ENCODE results near the gene PIGT.

PIGT gene

GRCh38 chr20:45374966-45375365 is 41.0 kb upstream of the PIGT start:
- Histone ChIP-seq H3K9me3 (replicated peaks; ENCODE audit: low read length) (no peaks in the 10 kb centered on the region), H3K4me2 (ENCODE audit: low read length) (no peak overlapping the region), H3K9ac (ENCODE audit: low read depth, low read length) (no peak overlapping the region), H3K36me3 (ENCODE audit: insufficient read depth, low read length) (no peaks in the 10 kb centered on the region), H3K4me1 (ENCODE audit: control insufficient read depth, insufficient read depth, low read length) (peaks cover 7% of the 10 kb centered on the region), H3K4me3 (ENCODE audit: low read length) (no peak overlapping the region), H3K27me3 (ENCODE audit: control insufficient read depth, insufficient read depth, low read length) (no peaks in the 10 kb centered on the region)

- no peaks in the 10 kb centered on the region for H3K9me3 ChIP-seq (replicated peaks; ENCODE audit: low read length)
- no peak overlapping the region for H3K4me2 ChIP-seq (ENCODE audit: low read length)
- no peaks in the 10 kb centered on the region for H3K36me3 ChIP-seq (ENCODE audit: insufficient read depth, low read length)
- H3K27me3 ChIP-seq (ENCODE audit: control insufficient read depth, insufficient read depth, low read length): no peaks in the 10 kb centered on the region
- H3K4me1 ChIP-seq (ENCODE audit: control insufficient read depth, insufficient read depth, low read length): peaks cover 7% of the 10 kb centered on the region
- no peak overlapping the region for H3K9ac ChIP-seq (ENCODE audit: low read depth, low read length)
- H3K4me3 ChIP-seq (ENCODE audit: low read length): no peak overlapping the region
Measured at GRCh38 chr20:45377269-45377668, 38.7 kb upstream of the PIGT start.

DNA sequence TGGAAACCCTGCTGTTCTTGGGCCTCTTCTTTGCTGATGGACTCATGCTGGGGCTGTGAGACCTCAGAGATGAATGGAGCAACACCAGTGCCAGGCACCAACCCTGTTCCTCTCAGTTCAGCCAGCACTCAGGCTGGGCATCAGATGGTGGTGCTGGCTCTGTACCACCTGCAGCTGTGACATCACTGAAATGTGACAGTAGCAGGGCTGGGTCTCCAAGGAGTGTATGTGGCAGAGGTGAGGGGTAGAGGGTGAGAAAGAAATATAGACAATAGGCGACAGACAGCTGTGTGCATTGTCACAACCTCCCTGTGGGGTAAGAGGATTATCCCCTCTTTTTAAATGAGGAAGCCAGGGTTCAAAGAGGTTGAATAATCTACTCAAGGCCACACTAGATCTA is 37.8 kb upstream of the PIGT start, which contains the start of gene TP53TG5:
Gene TP53TG5, minus strand, starts transcription at position 135 of the 400 bp plus-strand sequence. Its CDS starts 89 bp downstream, at position 46.
- Histone ChIP-seq H3K4me1 (ENCODE audit: control insufficient read depth, insufficient read depth, low read length) (peaks cover 5% of the 10 kb centered on the region), H3K9me3 (replicated peaks; ENCODE audit: low read length) (no peaks in the 10 kb centered on the region), H3K36me3 (ENCODE audit: insufficient read depth, low read length) (no peaks in the 10 kb centered on the region), H3K4me2 (ENCODE audit: low read length) (no peak within 1 kb of the TSS), H3K9ac (ENCODE audit: low read depth, low read length) (no peak within 1 kb of the TSS), H3K4me3 (ENCODE audit: low read length) (no peak within 1 kb of the TSS), H3K27me3 (ENCODE audit: control insufficient read depth, insufficient read depth, low read length) (no peaks in the 10 kb centered on the region)

GRCh38 chr20:45387274-45387673 is 28.7 kb upstream of the PIGT start:
- Histone ChIP-seq H3K9ac (ENCODE audit: low read depth, low read length) (no peak overlapping the region), H3K36me3 (ENCODE audit: insufficient read depth, low read length) (no peaks in the 10 kb centered on the region), H3K4me1 (ENCODE audit: control insufficient read depth, insufficient read depth, low read length) (peaks cover 2% of the 10 kb centered on the region), H3K27me3 (ENCODE audit: control insufficient read depth, insufficient read depth, low read length) (no peaks in the 10 kb centered on the region), H3K9me3 (replicated peaks; ENCODE audit: low read length) (no peaks in the 10 kb centered on the region), H3K4me3 (ENCODE audit: low read length) (no peak overlapping the region), H3K4me2 (ENCODE audit: low read length) (no peak overlapping the region)

GRCh38 chr20:45390931-45391330 is 25.0 kb upstream of the PIGT start:
- Histone ChIP-seq H3K4me1 (ENCODE audit: control insufficient read depth, insufficient read depth, low read length) (no peaks in the 10 kb centered on the region), H3K36me3 (ENCODE audit: insufficient read depth, low read length) (no peaks in the 10 kb centered on the region), H3K9ac (ENCODE audit: low read depth, low read length) (no peak overlapping the region), H3K4me2 (ENCODE audit: low read length) (no peak overlapping the region), H3K9me3 (replicated peaks; ENCODE audit: low read length) (no peaks in the 10 kb centered on the region), H3K4me3 (ENCODE audit: low read length) (no peak overlapping the region), H3K27me3 (ENCODE audit: control insufficient read depth, insufficient read depth, low read length) (no peaks in the 10 kb centered on the region)

DNA sequence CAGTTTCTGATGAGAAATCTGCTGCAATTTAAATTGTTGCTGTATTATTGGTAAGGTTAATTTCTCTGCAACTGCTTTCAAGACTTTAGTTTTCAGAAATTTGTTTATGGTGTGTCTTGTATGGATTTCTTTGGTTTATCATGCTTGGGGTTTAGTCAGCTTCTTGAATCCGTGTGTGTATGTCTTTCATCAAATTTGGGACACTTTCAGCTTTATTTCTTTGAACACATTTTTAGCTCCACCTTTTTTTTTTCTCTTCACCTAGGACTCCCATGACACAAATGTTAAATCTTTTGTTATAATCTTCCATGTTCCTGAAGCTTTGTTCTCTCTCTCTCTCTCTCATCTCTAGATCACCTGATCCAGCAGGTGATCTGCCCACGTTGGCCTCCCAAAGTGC is 24.4 kb upstream of the PIGT start:
- H3K4me1 ChIP-seq (ENCODE audit: control insufficient read depth, insufficient read depth, low read length): no peaks in the 10 kb centered on the region
- no peaks in the 10 kb centered on the region for H3K9me3 ChIP-seq (replicated peaks; ENCODE audit: low read length)
- no peak overlapping the region for H3K4me2 ChIP-seq (ENCODE audit: low read length)
- no peaks in the 10 kb centered on the region for H3K36me3 ChIP-seq (ENCODE audit: insufficient read depth, low read length)
- no peak overlapping the region for H3K4me3 ChIP-seq (ENCODE audit: low read length)
- H3K27me3 ChIP-seq (ENCODE audit: control insufficient read depth, insufficient read depth, low read length): no peaks in the 10 kb centered on the region
- H3K9ac ChIP-seq (ENCODE audit: low read depth, low read length): no peak overlapping the region

GRCh38 chr20:45392733-45393132 is 23.2 kb upstream of the PIGT start:
- no peak overlapping the region for H3K9ac ChIP-seq (ENCODE audit: low read depth, low read length)
- H3K9me3 ChIP-seq (replicated peaks; ENCODE audit: low read length): no peaks in the 10 kb centered on the region
- H3K4me2 ChIP-seq (ENCODE audit: low read length): no peak overlapping the region
- H3K36me3 ChIP-seq (ENCODE audit: insufficient read depth, low read length): no peaks in the 10 kb centered on the region
- H3K4me3 ChIP-seq (ENCODE audit: low read length): no peak overlapping the region
- no peaks in the 10 kb centered on the region for H3K27me3 ChIP-seq (ENCODE audit: control insufficient read depth, insufficient read depth, low read length)
- H3K4me1 ChIP-seq (ENCODE audit: control insufficient read depth, insufficient read depth, low read length): no peaks in the 10 kb centered on the region

- H3K36me3 ChIP-seq (ENCODE audit: insufficient read depth, low read length): no peaks in the 10 kb centered on the region
- H3K9ac ChIP-seq (ENCODE audit: low read depth, low read length): no peak overlapping the region
- no peaks in the 10 kb centered on the region for H3K9me3 ChIP-seq (replicated peaks; ENCODE audit: low read length)
- H3K4me1 ChIP-seq (ENCODE audit: control insufficient read depth, insufficient read depth, low read length): no peaks in the 10 kb centered on the region
- no peak overlapping the region for H3K4me3 ChIP-seq (ENCODE audit: low read length)
- no peak overlapping the region for H3K4me2 ChIP-seq (ENCODE audit: low read length)
- H3K27me3 ChIP-seq (ENCODE audit: control insufficient read depth, insufficient read depth, low read length): no peaks in the 10 kb centered on the region
Measured at GRCh38 chr20:45394221-45395113, 21.5 kb upstream of the PIGT start.

DNA sequence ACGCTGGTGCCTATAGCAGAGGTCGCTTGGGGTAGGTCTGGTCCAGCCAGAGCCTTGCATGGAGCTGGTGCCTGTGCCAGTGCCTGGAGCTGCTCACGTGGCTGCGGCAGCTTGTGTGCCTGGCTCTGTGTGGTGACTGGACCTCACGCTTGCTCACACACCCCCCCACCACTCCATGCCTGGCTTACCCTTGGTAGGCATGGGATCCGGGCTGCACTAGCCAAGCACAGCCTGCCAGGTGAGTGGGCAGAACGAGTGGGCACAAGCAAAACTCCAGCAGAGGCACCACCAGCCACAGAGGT is 20.9 kb upstream of the PIGT start:
- Histone ChIP-seq H3K9ac (ENCODE audit: low read depth, low read length) (no peak overlapping the region), H3K27me3 (ENCODE audit: control insufficient read depth, insufficient read depth, low read length) (no peaks in the 10 kb centered on the region)

DNA sequence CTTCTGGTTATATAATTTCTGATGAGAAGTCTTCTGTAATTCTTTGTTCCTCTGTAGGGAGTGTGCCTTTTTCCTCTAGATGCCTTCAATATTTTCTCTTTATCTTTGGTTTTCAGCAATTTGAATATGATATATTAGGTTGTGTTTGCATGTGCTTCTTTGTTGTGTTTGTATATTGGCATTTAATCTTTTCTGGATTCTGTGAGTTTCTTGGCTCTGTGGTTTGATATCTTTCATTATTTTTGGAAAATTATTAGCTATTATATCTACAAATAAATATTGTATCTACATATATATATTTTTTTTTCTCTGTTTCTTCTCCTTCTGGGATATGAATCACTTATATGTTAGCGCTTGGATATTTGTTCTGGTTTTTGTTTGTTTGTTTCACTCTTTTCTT is 16.9 kb upstream of the PIGT start:
- Histone ChIP-seq H3K9ac (ENCODE audit: low read depth, low read length) (no peak overlapping the region), H3K4me1 (ENCODE audit: control insufficient read depth, insufficient read depth, low read length) (no peaks in the 10 kb centered on the region), H3K27me3 (ENCODE audit: control insufficient read depth, insufficient read depth, low read length) (no peaks in the 10 kb centered on the region), H3K36me3 (ENCODE audit: insufficient read depth, low read length) (no peaks in the 10 kb centered on the region), H3K9me3 (replicated peaks; ENCODE audit: low read length) (no peaks in the 10 kb centered on the region), H3K4me3 (ENCODE audit: low read length) (no peak overlapping the region), H3K4me2 (ENCODE audit: low read length) (no peak overlapping the region)

More for the DNA sequence above, 20.9 kb upstream of the PIGT start:
- no peaks in the 10 kb centered on the region for H3K9me3 ChIP-seq (replicated peaks; ENCODE audit: low read length)
- H3K4me1 ChIP-seq (ENCODE audit: control insufficient read depth, insufficient read depth, low read length): no peaks in the 10 kb centered on the region
- H3K4me3 ChIP-seq (ENCODE audit: low read length): no peak overlapping the region
- no peak overlapping the region for H3K4me2 ChIP-seq (ENCODE audit: low read length)
- no peaks in the 10 kb centered on the region for H3K36me3 ChIP-seq (ENCODE audit: insufficient read depth, low read length)

DNA sequence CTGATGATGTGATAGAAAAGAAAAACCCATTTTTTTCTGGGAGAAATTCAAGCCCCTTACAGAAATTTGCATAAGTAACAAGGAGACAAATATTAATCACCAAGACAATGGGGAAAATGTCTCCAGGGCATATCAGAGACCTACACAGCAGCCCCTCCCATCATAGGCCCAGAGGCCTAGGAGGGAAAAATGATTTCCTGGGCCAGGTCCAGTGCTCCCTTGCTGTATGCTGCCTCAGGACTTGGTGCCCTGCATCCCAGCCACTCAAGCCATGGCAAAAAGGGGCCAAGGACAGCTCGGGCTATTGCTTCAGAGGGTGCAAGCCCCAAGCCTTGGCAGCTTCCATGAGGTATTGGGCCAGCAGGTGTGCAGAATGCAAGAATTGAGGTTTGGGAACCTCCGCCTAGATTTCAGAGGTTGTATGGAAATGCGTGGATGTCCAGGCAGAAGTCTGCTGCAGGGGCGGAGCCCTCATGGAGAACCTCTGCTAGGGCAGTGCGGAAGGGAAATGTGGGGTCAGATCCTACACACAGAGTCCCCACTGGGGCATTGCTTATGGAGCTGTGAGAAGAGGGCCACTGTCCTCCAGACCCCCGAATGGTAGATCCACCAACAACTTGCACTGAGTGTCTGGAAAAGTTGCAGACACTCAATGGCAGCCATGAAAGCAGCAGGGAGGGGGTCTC is 15.5 kb upstream of the PIGT start:
- H3K36me3 ChIP-seq (ENCODE audit: insufficient read depth, low read length): no peaks in the 10 kb centered on the region
- no peaks in the 10 kb centered on the region for H3K9me3 ChIP-seq (replicated peaks; ENCODE audit: low read length)
- no peak overlapping the region for H3K4me3 ChIP-seq (ENCODE audit: low read length)
- no peak overlapping the region for H3K4me2 ChIP-seq (ENCODE audit: low read length)
- peaks cover 11% of the 10 kb centered on the region for H3K27me3 ChIP-seq (ENCODE audit: control insufficient read depth, insufficient read depth, low read length)
- H3K9ac ChIP-seq (ENCODE audit: low read depth, low read length): no peak overlapping the region
- H3K4me1 ChIP-seq (ENCODE audit: control insufficient read depth, insufficient read depth, low read length): peaks cover 2% of the 10 kb centered on the region

DNA sequence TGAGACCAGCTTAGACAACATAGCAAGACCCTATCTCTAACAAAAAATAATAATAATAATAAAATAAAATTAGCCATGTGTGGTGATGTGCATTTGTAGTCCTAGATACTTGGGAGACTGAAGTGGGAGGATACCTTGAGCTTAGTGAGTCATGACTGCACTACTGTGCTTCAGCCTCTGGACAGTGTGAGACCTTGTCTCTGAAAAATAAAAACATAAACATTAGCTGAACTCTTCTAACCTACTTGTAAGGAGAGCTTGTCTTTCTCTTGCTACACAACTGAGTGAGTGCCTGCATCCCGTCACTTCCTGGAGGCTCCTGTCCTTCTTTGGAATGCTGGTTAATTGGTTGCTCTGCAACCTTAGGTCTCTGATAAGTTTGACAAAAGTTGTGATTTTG is 13.0 kb upstream of the PIGT start:
- Histone ChIP-seq H3K4me2 (ENCODE audit: low read length) (no peak overlapping the region), H3K36me3 (ENCODE audit: insufficient read depth, low read length) (no peaks in the 10 kb centered on the region), H3K27me3 (ENCODE audit: control insufficient read depth, insufficient read depth, low read length) (peaks cover 18% of the 10 kb centered on the region), H3K4me3 (ENCODE audit: low read length) (no peak overlapping the region), H3K9me3 (replicated peaks; ENCODE audit: low read length) (no peaks in the 10 kb centered on the region), H3K9ac (ENCODE audit: low read depth, low read length) (no peak overlapping the region), H3K4me1 (ENCODE audit: control insufficient read depth, insufficient read depth, low read length) (peaks cover 17% of the 10 kb centered on the region)

Measured in skeletal muscle satellite cell (primary cell).